GM18517 (cell line): ENCODE data around the gene OSBPL6.
"Not testable (repeated sequence)": the region's sequence is repeated elsewhere in the genome, so short reads cannot be mapped to it uniquely, and the experiment has no call there.

Experiments used
- ATAC-seq: cut with Tn5 transposase; IDR thresholded peaks from one replicate; pipeline ENCODE4 v1.9.1; 2021; ENCODE audit warnings: mild to moderate bottlenecking, moderate library complexity; ENCODE audit not compliant: unreplicated experiment

The OSBPL6 gene

GRCh38 chr2:178392215-178392614 lies 197.9 kb downstream of the OSBPL6 start:
- ATAC-seq, result no peak

GRCh38 chr2:178394859-178395258 lies 200.5 kb downstream of the OSBPL6 start:
- no peak for ATAC-seq

- ATAC-seq, result no peak
These were observed 201.0 kb downstream of the OSBPL6 start for GRCh38 chr2:178395295-178395694.

- no peak for ATAC-seq
These were observed 201.7 kb downstream of the OSBPL6 start for GRCh38 chr2:178395941-178396570.

GRCh38 chr2:178397002-178397605 lies 202.8 kb downstream of the OSBPL6 start:
- ATAC-seq, result peak; percentile 94

GRCh38 chr2:178401994-178402437 lies 207.7 kb downstream of the OSBPL6 start:
- no peak for ATAC-seq

- peak; percentile 37 for ATAC-seq
These were observed 209.5 kb downstream of the OSBPL6 start for GRCh38 chr2:178403671-178404306.

- peak; percentile 99 for ATAC-seq
These were observed 210.1 kb downstream of the OSBPL6 start for GRCh38 chr2:178404368-178404767.

GRCh38 chr2:178409261-178409660 lies 214.9 kb downstream of the OSBPL6 start:
- no peak for ATAC-seq

GRCh38 chr2:178412047-178412446 lies 217.7 kb downstream of the OSBPL6 start:
- no peak for ATAC-seq

- not testable (repeated sequence) for ATAC-seq
These were observed 218.1 kb downstream of the OSBPL6 start for GRCh38 chr2:178412453-178412852.

GRCh38 chr2:178413472-178414265 lies 219.4 kb downstream of the OSBPL6 start:
- ATAC-seq, result peak; percentile 74

- ATAC-seq, result peak; percentile 76
These were observed 220.2 kb downstream of the OSBPL6 start for GRCh38 chr2:178414266-178415247.

- no peak for ATAC-seq
These were observed 221.7 kb downstream of the OSBPL6 start for GRCh38 chr2:178415979-178416378.

- ATAC-seq, result no peak
These were observed 223.6 kb downstream of the OSBPL6 start for GRCh38 chr2:178417916-178418315.

- no peak for ATAC-seq
These were observed 224.1 kb downstream of the OSBPL6 start for GRCh38 chr2:178418426-178418825.

GRCh38 chr2:178419123-178419522 lies 224.8 kb downstream of the OSBPL6 start:
- no peak for ATAC-seq

- ATAC-seq, result no peak
These were observed 226.2 kb downstream of the OSBPL6 start for GRCh38 chr2:178420463-178420999.

- ATAC-seq, result no peak
These were observed 227.8 kb downstream of the OSBPL6 start for GRCh38 chr2:178422097-178422496.

GRCh38 chr2:178423746-178424145 lies 229.4 kb downstream of the OSBPL6 start:
- ATAC-seq, result not testable (repeated sequence)
